Bronchial epithelial cell (primary cell): ENCODE measurements around the gene SCFD2. TPM values are rescaled to one million over a fixed set of nuclear protein-coding genes. Genes with fewer than 3 reads are reported as not detected.

Experiments
- DNase-seq: peaks from one replicate; pipeline ENCODE4 v3.0.0-alpha.2; 2010; ENCODE audit warnings: low read depth
- FAIRE-seq: peaks from 2 replicates; lab custom pipeline; 2011; peaks lifted over from hg19 to GRCh38; lab: Jason Lieb, UNC
- H3K27me3 ChIP-seq: 2 replicates; pipeline ENCODE4 v1.5.1; 2011; ENCODE audit warnings: low read length; ENCODE audit not compliant: control insufficient read depth, insufficient read depth
- H3K36me3 ChIP-seq: 2 replicates; pipeline ENCODE4 v1.5.1; 2011; ENCODE audit warnings: low read length; ENCODE audit not compliant: control insufficient read depth, insufficient read depth
- H3K4me3 ChIP-seq: 2 replicates; pipeline ENCODE4 v1.5.1; 2011; ENCODE audit warnings: mild to moderate bottlenecking, low read depth, low read length, control low read depth
- total RNA-seq: library from RNA; depleted of rRNA; stranded (reverse); fragments of >200 nt; gene quantifications from 2 replicates; pipeline ENCODE4 v1.2.1, GENCODE V29; 2014
- TF ChIP-seq, protein P1 (sequence below): IDR thresholded peaks from 2 replicates; pipeline ENCODE4 v1.5.1; 2011; ENCODE audit warnings: mild to moderate bottlenecking, moderate library complexity, low read length, control low read depth, inconsistent platforms; ENCODE audit not compliant: insufficient read depth, severe bottlenecking

Gene SCFD2
- total RNA-seq, 1 donor from 2014 or later, result 21.9 TPM

DNA sequence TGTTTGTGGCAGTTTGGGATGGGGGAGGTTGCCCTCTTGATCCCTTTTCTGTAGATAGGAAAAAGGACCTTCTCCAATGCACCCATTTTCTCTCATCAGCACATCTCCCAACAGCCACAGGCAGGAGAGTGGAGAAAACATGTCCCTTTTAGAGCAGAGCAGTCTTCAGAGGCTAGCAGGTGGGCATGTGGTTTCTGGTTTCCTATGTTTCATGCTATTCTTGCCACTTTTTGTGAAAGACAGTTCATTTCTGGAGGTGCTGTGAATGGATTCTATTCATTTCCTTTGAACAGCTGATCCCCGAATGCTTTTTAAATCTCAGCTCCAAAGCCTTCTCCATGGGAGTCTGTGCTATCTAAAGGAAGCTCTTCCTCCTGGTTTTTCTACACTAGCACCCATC lies 484.9 kb downstream of the SCFD2 start:
- H3K4me3 ChIP-seq, result no peak overlapping the region
- TF ChIP-seq, protein P1, sequence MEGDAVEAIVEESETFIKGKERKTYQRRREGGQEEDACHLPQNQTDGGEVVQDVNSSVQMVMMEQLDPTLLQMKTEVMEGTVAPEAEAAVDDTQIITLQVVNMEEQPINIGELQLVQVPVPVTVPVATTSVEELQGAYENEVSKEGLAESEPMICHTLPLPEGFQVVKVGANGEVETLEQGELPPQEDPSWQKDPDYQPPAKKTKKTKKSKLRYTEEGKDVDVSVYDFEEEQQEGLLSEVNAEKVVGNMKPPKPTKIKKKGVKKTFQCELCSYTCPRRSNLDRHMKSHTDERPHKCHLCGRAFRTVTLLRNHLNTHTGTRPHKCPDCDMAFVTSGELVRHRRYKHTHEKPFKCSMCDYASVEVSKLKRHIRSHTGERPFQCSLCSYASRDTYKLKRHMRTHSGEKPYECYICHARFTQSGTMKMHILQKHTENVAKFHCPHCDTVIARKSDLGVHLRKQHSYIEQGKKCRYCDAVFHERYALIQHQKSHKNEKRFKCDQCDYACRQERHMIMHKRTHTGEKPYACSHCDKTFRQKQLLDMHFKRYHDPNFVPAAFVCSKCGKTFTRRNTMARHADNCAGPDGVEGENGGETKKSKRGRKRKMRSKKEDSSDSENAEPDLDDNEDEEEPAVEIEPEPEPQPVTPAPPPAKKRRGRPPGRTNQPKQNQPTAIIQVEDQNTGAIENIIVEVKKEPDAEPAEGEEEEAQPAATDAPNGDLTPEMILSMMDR, result no peak
- FAIRE-seq (peak; percentile 36), DNase-seq (no peak)
- no peaks in the 10 kb centered on the region for H3K27me3 ChIP-seq
- no peaks in the 10 kb centered on the region for H3K36me3 ChIP-seq

DNA sequence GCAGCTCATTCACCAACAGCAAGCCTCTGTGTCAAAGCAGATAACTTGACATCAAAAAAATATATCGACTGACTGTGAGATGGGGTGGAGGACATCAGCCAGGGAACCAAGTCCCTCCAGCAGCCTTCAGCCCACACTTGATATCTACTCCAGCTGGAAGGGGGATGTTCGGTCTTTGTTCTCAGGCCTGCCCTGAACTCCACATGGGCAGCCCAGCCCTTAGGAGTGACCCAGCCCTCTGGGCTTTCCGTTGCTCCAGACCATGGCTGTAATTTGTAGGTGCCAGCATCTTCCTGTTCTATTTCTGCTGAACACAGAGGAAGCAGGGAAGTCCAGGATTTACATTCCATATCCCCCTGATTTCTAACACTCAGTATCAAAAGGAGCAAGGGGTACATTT lies 486.4 kb downstream of the SCFD2 start:
- no peak for FAIRE-seq
- TF ChIP-seq, protein P1, result no peak
- no peak for DNase-seq
- H3K27me3 ChIP-seq, result no peaks in the 10 kb centered on the region
- H3K4me3 ChIP-seq, result no peak overlapping the region
- H3K36me3 ChIP-seq, result no peaks in the 10 kb centered on the region

DNA sequence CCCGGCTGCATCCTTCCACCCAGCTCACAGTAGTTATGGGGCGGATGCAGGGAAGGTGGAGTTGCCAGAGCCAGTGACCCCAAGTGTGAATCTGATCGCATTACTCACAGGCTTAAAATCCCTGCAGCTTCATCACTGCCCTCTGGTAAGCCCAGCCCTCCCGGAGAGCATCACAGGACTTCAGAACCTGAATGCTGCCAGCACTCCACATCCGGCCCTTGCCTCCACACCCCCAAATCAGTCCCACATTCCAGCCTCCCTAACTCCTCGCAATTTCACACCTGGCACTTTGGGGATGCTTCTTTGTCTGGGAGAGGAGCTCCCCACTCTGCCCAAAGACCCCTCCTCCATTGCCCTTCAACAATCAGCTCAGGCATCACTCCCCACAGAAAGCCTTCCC lies 488.2 kb downstream of the SCFD2 start:
- DNase-seq (no peak), FAIRE-seq (no peak)
- H3K4me3 ChIP-seq, result no peak overlapping the region
- H3K36me3 ChIP-seq, result no peaks in the 10 kb centered on the region
- H3K27me3 ChIP-seq, result no peaks in the 10 kb centered on the region
- TF ChIP-seq, protein P1, result no peak

DNA sequence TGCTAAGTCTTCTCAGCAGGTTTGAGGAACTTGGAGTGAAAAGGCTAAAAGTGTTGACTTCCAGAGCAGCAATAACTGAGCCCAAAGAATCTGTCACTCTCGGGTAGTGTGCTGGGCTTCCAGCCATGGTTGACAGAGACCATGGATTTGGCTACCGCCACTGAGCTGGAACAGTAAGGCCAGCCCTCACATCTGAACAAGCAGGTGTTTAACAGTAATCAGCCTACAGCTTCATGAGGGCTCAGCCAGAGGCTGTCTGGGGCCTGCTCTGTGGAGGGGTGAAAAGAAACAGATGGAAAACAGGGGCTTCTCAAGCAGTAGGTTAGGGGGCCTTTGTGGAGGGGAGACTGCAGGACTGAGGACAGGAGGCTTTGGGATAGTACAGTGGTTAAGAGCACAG lies 488.8 kb downstream of the SCFD2 start:
- no peak for FAIRE-seq
- Histone ChIP-seq H3K36me3 (no peaks in the 10 kb centered on the region), H3K27me3 (no peaks in the 10 kb centered on the region), H3K4me3 (no peak overlapping the region)
- no peak for DNase-seq
- TF ChIP-seq, protein P1, result no peak

DNA sequence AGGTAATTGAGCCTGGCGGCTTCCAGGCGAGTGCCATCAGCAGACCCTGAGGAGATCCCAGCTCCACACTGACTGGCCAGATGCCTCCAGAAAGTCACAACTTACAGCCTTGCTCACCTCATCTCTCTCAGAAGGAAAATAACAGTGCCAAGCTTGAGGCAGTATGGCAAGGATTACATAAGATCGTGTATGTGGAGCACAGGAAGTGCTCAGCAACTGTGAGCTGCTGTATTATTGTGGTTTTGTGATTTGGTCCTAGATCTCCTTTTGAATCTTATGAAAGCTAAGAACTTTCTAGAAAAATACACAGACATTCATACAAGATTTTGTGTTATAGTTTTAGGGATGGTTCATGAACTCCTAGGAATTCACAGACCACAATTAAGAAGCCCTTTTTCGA lies 489.8 kb downstream of the SCFD2 start:
- no peaks in the 10 kb centered on the region for H3K36me3 ChIP-seq
- FAIRE-seq, result peak; percentile 18
- DNase-seq, result no peak
- H3K4me3 ChIP-seq, result no peak overlapping the region
- H3K27me3 ChIP-seq, result no peaks in the 10 kb centered on the region
- TF ChIP-seq, protein P1, result no peak

DNA sequence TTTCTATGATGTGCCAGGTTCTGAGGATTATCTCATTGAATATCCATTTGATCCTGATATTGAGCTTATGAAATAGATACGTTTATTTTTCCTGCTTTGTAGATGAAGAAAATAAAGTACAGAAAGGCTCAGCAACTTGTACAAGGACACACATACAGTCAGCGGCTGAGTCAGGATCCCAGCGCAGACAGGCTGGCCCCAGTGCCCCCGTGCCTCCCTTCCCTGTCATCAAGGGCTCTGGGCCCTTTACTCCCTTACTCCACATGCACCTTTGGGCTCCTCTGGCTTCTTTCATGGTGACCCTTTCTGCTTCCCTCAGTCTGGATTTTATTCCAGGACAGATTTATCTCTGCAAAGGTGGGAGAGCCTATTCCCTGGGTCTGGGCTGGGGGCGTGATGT lies 490.9 kb downstream of the SCFD2 start:
- no peaks in the 10 kb centered on the region for H3K27me3 ChIP-seq
- TF ChIP-seq, protein P1, result no peak
- no peak for DNase-seq
- no peaks in the 10 kb centered on the region for H3K36me3 ChIP-seq
- FAIRE-seq, result no peak
- H3K4me3 ChIP-seq, result no peak overlapping the region
